Heart left ventricle (tissue), 13 donors: ENCODE measurements around the gene FAT2.

Experiments used
- POLR2A ChIP-seq, 2 donors: fragments of 450-650 bp; IDR thresholded peaks; one replicate each; pipeline ENCODE4 v1.6.1; 2017; ENCODE audit warnings: antibody characterized with exemption in 2 of 2, mild to moderate bottlenecking in 2 of 2, moderate library complexity in 2 of 2
- TF ChIP-seq, protein P1 (sequence below), 12 donors: fragments of 200-600 bp; sonication (generic) in 4 of 12; IDR thresholded peaks; one replicate each; pipeline versions ENCODE4 v1.5.0 to v1.8.0; 2018 to 2022; ENCODE audit warnings: antibody characterized with exemption in 12 of 12, mild to moderate bottlenecking in 5 of 12
- donor health status: ischemic (EF 13 %, LVEDD 7.1; RV severe dilation, severe dysfunction).
- donor health status: DM: no; HTN: yes; CAD: no.
- donor health status: DM: no; HTN: no; CAD: no.
- donor health status: ischemic (EF 25% LVEDD 6.9; RV normal size, moderate dysfunction).
- donor health status: ischemic (EF 25% LVEDD 5.7; RV mildly dilated, moderate dysfunction).
- donor health status: ischemic (EF 35%, LVEDD 5.7; RV mildly dilated, moderate dysfunction).
- donor health status: nonischemic (EF 11% LVEDD 7.7; RV severe dilation, severe dysfunction).
- donor health status: DM: yes; HTN: yes; CAD: no.
- donor health status: PGD.
- donor health status: ischemic (EF 29% LVEDD 5.4; RV normal size, mild dysfunction).
- donor health status: nonischemic (EF 23%, LVEDD 6.1; RV moderate dilation, normal function).

DNA sequence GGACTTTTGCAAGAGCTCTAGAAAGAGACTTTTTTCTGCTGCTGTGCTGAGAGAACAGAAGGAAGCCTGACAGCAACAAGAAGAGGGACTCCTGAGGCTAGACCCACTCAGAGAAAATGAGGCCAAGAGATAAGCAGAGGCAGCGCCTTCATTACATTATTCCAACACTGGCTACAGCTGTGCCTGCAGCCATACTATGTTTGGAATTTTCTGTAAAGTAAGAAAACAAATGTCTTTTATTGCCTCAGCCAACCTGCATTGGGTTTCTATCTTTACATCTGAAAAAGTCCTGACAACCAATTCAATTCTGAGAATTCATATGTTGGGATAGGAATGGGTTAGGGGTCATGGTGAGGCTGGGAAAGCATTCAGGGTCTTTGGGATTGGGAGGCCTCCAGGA, 33.7 kb downstream of the FAT2 start:
- TF ChIP-seq, protein P1, sequence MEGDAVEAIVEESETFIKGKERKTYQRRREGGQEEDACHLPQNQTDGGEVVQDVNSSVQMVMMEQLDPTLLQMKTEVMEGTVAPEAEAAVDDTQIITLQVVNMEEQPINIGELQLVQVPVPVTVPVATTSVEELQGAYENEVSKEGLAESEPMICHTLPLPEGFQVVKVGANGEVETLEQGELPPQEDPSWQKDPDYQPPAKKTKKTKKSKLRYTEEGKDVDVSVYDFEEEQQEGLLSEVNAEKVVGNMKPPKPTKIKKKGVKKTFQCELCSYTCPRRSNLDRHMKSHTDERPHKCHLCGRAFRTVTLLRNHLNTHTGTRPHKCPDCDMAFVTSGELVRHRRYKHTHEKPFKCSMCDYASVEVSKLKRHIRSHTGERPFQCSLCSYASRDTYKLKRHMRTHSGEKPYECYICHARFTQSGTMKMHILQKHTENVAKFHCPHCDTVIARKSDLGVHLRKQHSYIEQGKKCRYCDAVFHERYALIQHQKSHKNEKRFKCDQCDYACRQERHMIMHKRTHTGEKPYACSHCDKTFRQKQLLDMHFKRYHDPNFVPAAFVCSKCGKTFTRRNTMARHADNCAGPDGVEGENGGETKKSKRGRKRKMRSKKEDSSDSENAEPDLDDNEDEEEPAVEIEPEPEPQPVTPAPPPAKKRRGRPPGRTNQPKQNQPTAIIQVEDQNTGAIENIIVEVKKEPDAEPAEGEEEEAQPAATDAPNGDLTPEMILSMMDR (IDR thresholded peaks at IDR 0.05) = no peak
- TF ChIP-seq POLR2A (IDR thresholded peaks at IDR 0.05) = no peak
